ENCODE results near the gene ATG10. TPM values are rescaled to one million over a fixed set of nuclear protein-coding genes. Genes with fewer than 3 reads are reported as not detected.

Gene ATG10
- polyA plus RNA-seq, 1 of the 3 experiments (the other 2 are of a cell fraction): 3.2 TPM

GRCh38 chr5:82257729-82258128, 285.9 kb downstream of the ATG10 start:
- Histone ChIP-seq H3K4me1 (ENCODE audit: control insufficient read depth in 1 of 2, insufficient read depth in 2 of 2, low read depth in 1 of 2, low read length in 1 of 2) (no peaks in the 10 kb centered on the region), H3F3A (replicated peaks; ENCODE audit: insufficient read depth) (peaks cover 8% of the 10 kb centered on the region), H2AFZ (ENCODE audit: low read depth) (no peak overlapping the region), H4K20me1 (ENCODE audit: insufficient read depth) (no peaks in the 10 kb centered on the region), H3K9me2 (no peaks in the 10 kb centered on the region), H3K4me2 (no peak overlapping the region), H3K36me3 (replicated peaks in 1 of 2; ENCODE audit: control insufficient read depth in 1 of 2, insufficient read depth in 2 of 2, low read length in 1 of 2) (peaks cover 3 to 6% of the 10 kb centered on the region in 2 experiments), H3K4me3 (ENCODE audit: low read depth in 2 of 2, low read length in 1 of 2) (no peak overlapping the region), H3K27ac (ENCODE audit: low read depth in 2 of 2, low read length in 1 of 2) (no peak overlapping the region), H3K9ac (no peak overlapping the region), H3K9me3 (no peaks in the 10 kb centered on the region), H3K27me3 (ENCODE audit: insufficient read depth) (no peaks in the 10 kb centered on the region), H3K79me2 (ENCODE audit: insufficient read depth) (no peaks in the 10 kb centered on the region)
- POLR2A ChIA-PET: interaction anchor here (0.6 kb wide), 1 partner anchor 24 kb away, joined by 3 read pairs; no protein-coding TSS in a partner anchor
- DNase-seq: no peak
- 93% methylated on average over 3 of the region's 3 CpGs for WGBS (ENCODE audit: low lambda C conversion rate)
- CTCF ChIA-PET: interaction anchor here (0.6 to 3.0 kb wide), 7 partner anchors 10 to 958 kb away, joined by 3 to 15 read pairs (median 6); no protein-coding TSS in a partner anchor
- TF ChIP-seq PBX3 (IDR thresholded peaks at IDR 0.05) (no peak), FOXM1 (IDR thresholded peaks at IDR 0.05; ENCODE audit: low read depth) (no peak), RCOR1 (IDR thresholded peaks at IDR 0.05; ENCODE audit: low read length) (no peak), EZH2phosphoT487 (IDR thresholded peaks at IDR 0.05; ENCODE audit: borderline replicate concordance, low read depth) (no peak), CHD2 (IDR thresholded peaks at IDR 0.05; ENCODE audit: low read length, partially characterized antibody) (no peak), RXRA (IDR thresholded peaks at IDR 0.05; ENCODE audit: borderline replicate concordance, low read depth) (no peak), FOXJ3 (CRISPR knock-in tag; IDR thresholded peaks at IDR 0.05) (no peak), RFX5 (IDR thresholded peaks at IDR 0.05; ENCODE audit: low read length) (no peak), ELF1 (IDR thresholded peaks at IDR 0.05) (no peak), MAX (IDR thresholded peaks at IDR 0.05; ENCODE audit: low read depth) (no peak), NFIC (IDR thresholded peaks at IDR 0.05; ENCODE audit: borderline replicate concordance) (no peak), JUND (IDR thresholded peaks at IDR 0.05) (no peak), NRF1 (IDR thresholded peaks at IDR 0.05; ENCODE audit: low read depth, low read length) (no peak)

- Histone ChIP-seq H3K4me2 (no peak overlapping the region), H3K4me1 (ENCODE audit: control insufficient read depth in 1 of 2, insufficient read depth in 2 of 2, low read depth in 1 of 2, low read length in 1 of 2) (no peaks in the 10 kb centered on the region), H3F3A (replicated peaks; ENCODE audit: insufficient read depth) (peaks cover 8% of the 10 kb centered on the region), H3K9me3 (no peaks in the 10 kb centered on the region), H3K27me3 (ENCODE audit: insufficient read depth) (no peaks in the 10 kb centered on the region), H3K36me3 (replicated peaks in 1 of 2; ENCODE audit: control insufficient read depth in 1 of 2, insufficient read depth in 2 of 2, low read length in 1 of 2) (peaks cover 0 to 3% of the 10 kb centered on the region in 2 experiments), H3K4me3 (ENCODE audit: low read depth in 2 of 2, low read length in 1 of 2) (no peak overlapping the region; a peak in 1 of 4 replicates), H3K79me2 (ENCODE audit: insufficient read depth) (no peaks in the 10 kb centered on the region), H3K9ac (no peak overlapping the region), H3K27ac (ENCODE audit: low read depth in 2 of 2, low read length in 1 of 2) (no peak overlapping the region), H3K9me2 (no peaks in the 10 kb centered on the region), H4K20me1 (ENCODE audit: insufficient read depth) (no peaks in the 10 kb centered on the region), H2AFZ (ENCODE audit: low read depth) (no peak overlapping the region)
- 79% methylated on average over 3 of the region's 3 CpGs for WGBS (ENCODE audit: low lambda C conversion rate)
- CTCF ChIA-PET: interaction anchor here (0.6 to 3.0 kb wide), 30 partner anchors 9 to 1818 kb away, joined by 3 to 15 read pairs (median 4); partner anchors contain the start of gene RPS23
- TF ChIP-seq PBX3 (IDR thresholded peaks at IDR 0.05) (no peak), SMC3 (IDR thresholded peaks at IDR 0.05; ENCODE audit: low read depth, low read length) (peak; percentile 32), JUND (IDR thresholded peaks at IDR 0.05) (no peak), FOSL2 (IDR thresholded peaks at IDR 0.05; ENCODE audit: borderline replicate concordance, low read depth) (no peak), CTCF (IDR thresholded peaks at IDR 0.05) (peak; percentile 67), REST (IDR thresholded peaks at IDR 0.05; ENCODE audit: low read depth, low read length) (no peak), FOXM1 (IDR thresholded peaks at IDR 0.05; ENCODE audit: low read depth) (no peak), RAD21 (IDR thresholded peaks at IDR 0.05; ENCODE audit: low read length) (peak; percentile 62)
- POLR2A ChIA-PET: no interaction called here
- peak; percentile 30 for DNase-seq
Measured at GRCh38 chr5:82259172-82259800, 287.5 kb downstream of the ATG10 start.
